ENCODE measurements around the gene KIF19. TPM values are rescaled to one million over a fixed set of nuclear protein-coding genes. Genes with fewer than 3 reads are reported as not detected.

The KIF19 gene
- total and polyA plus RNA-seq, 5 donors: 0.14 to 0.88 (median 0.25) TPM

- WGBS: 83% methylated on average over 10 of the region's 10 CpGs
- intact Hi-C loops (cut with DNase I): no loop called here
- no peaks in the 10 kb centered on the region for H3K9me3 ChIP-seq (ENCODE audit: control insufficient read depth, low read length)
These were observed 16.2 kb downstream of the KIF19 start for GRCh38 chr17:74342224-74342623.

GRCh38 chr17:74343121-74343520 is 17.1 kb downstream of the KIF19 start:
- WGBS: 84% methylated on average over 8 of the region's 8 CpGs
- Histone ChIP-seq H3K4me1 (ENCODE audit: control insufficient read depth, insufficient read depth, low read length) (no peaks in the 10 kb centered on the region), H3K9me3 (ENCODE audit: control insufficient read depth, low read length) (no peaks in the 10 kb centered on the region), H3K4me3 (ENCODE audit: low read length) (no peak overlapping the region), H3K27me3 (ENCODE audit: control insufficient read depth, insufficient read depth) (no peaks in the 10 kb centered on the region), H3K27ac (ENCODE audit: low read length) (no peak overlapping the region)
- intact Hi-C loops (cut with DNase I): no loop called here
- ATAC-seq: no peak
- DNase-seq: peak in 1 of 3 donors; percentile 22

More at GRCh38 chr17:74342224-74342623, 16.2 kb downstream of the KIF19 start:
- DNase-seq (no peak), ATAC-seq (no peak)
- H3K27ac ChIP-seq (ENCODE audit: low read length): no peak overlapping the region
- no peaks in the 10 kb centered on the region for H3K4me1 ChIP-seq (ENCODE audit: control insufficient read depth, insufficient read depth, low read length)
- H3K4me3 ChIP-seq (ENCODE audit: low read length): no peak overlapping the region
- no peaks in the 10 kb centered on the region for H3K27me3 ChIP-seq (ENCODE audit: control insufficient read depth, insufficient read depth)

GRCh38 chr17:74343526-74344284 is 17.7 kb downstream of the KIF19 start:
- Histone ChIP-seq H3K27ac (ENCODE audit: low read length) (no peak overlapping the region), H3K9me3 (ENCODE audit: control insufficient read depth, low read length) (no peaks in the 10 kb centered on the region), H3K4me3 (ENCODE audit: low read length) (no peak overlapping the region), H3K27me3 (ENCODE audit: control insufficient read depth, insufficient read depth) (no peaks in the 10 kb centered on the region), H3K4me1 (ENCODE audit: control insufficient read depth, insufficient read depth, low read length) (no peaks in the 10 kb centered on the region)
- intact Hi-C loops (cut with DNase I): no loop called here
- ATAC-seq: no peak
- WGBS: 69% methylated on average over 9 of the region's 9 CpGs
- DNase-seq: peak in 1 of 3 donors; percentile 21

GRCh38 chr17:74344658-74345057 is 18.6 kb downstream of the KIF19 start:
- peak in 1 of 3 donors; percentile 22 for DNase-seq
- no peaks in the 10 kb centered on the region for H3K27me3 ChIP-seq (ENCODE audit: control insufficient read depth, insufficient read depth)
- intact Hi-C loops (cut with DNase I): no loop called here

GRCh38 chr17:74345433-74346241 is 19.6 kb downstream of the KIF19 start:
- Histone ChIP-seq H3K27ac (ENCODE audit: low read length) (no peak overlapping the region), H3K4me3 (ENCODE audit: low read length) (no peak overlapping the region), H3K4me1 (ENCODE audit: control insufficient read depth, insufficient read depth, low read length) (no peaks in the 10 kb centered on the region), H3K9me3 (ENCODE audit: control insufficient read depth, low read length) (no peaks in the 10 kb centered on the region), H3K27me3 (ENCODE audit: control insufficient read depth, insufficient read depth) (no peaks in the 10 kb centered on the region)
- ATAC-seq: no peak
- DNase-seq: peak in 1 of 3 donors; percentile 27
- intact Hi-C loops (cut with DNase I): no loop called here
- 80% methylated on average over 13 of the region's 13 CpGs for WGBS

More at GRCh38 chr17:74344658-74345057, 18.6 kb downstream of the KIF19 start:
- WGBS: 85% methylated on average over 21 of the region's 21 CpGs
- H3K4me3 ChIP-seq (ENCODE audit: low read length): no peak overlapping the region
- no peak for ATAC-seq
- H3K27ac ChIP-seq (ENCODE audit: low read length): no peak overlapping the region
- no peaks in the 10 kb centered on the region for H3K4me1 ChIP-seq (ENCODE audit: control insufficient read depth, insufficient read depth, low read length)
- no peaks in the 10 kb centered on the region for H3K9me3 ChIP-seq (ENCODE audit: control insufficient read depth, low read length)

GRCh38 chr17:74347646-74348045 is 21.6 kb downstream of the KIF19 start:
- ATAC-seq (no peak), DNase-seq (no peak)
- no peaks in the 10 kb centered on the region for H3K27me3 ChIP-seq (ENCODE audit: control insufficient read depth, insufficient read depth)
- 80% methylated on average over 14 of the region's 14 CpGs for WGBS
- no peak overlapping the region for H3K4me3 ChIP-seq (ENCODE audit: low read length)
- no peaks in the 10 kb centered on the region for H3K9me3 ChIP-seq (ENCODE audit: control insufficient read depth, low read length)
- no peak overlapping the region for H3K27ac ChIP-seq (ENCODE audit: low read length)
- intact Hi-C loops (cut with DNase I): no loop called here
- no peaks in the 10 kb centered on the region for H3K4me1 ChIP-seq (ENCODE audit: control insufficient read depth, insufficient read depth, low read length)

- Histone ChIP-seq H3K4me3 (ENCODE audit: low read length) (no peak overlapping the region), H3K4me1 (ENCODE audit: control insufficient read depth, insufficient read depth, low read length) (no peaks in the 10 kb centered on the region), H3K9me3 (ENCODE audit: control insufficient read depth, low read length) (no peaks in the 10 kb centered on the region), H3K27ac (ENCODE audit: low read length) (no peak overlapping the region), H3K27me3 (ENCODE audit: control insufficient read depth, insufficient read depth) (no peaks in the 10 kb centered on the region)
- WGBS: 77% methylated on average over 19 of the region's 19 CpGs
- ATAC-seq (no peak), DNase-seq (peak in 1 of 3 donors; percentile 6)
- intact Hi-C loops (cut with DNase I): no loop called here
These were observed 23.1 kb downstream of the KIF19 start for GRCh38 chr17:74349120-74349519.

GRCh38 chr17:74350486-74350885 is 24.5 kb downstream of the KIF19 start:
- WGBS: 82% methylated on average over 20 of the region's 20 CpGs
- H3K27ac ChIP-seq (ENCODE audit: low read length): no peak overlapping the region
- H3K4me1 ChIP-seq (ENCODE audit: control insufficient read depth, insufficient read depth, low read length): no peaks in the 10 kb centered on the region
- no peaks in the 10 kb centered on the region for H3K27me3 ChIP-seq (ENCODE audit: control insufficient read depth, insufficient read depth)
- ATAC-seq (no peak), DNase-seq (no peak)
- H3K9me3 ChIP-seq (ENCODE audit: control insufficient read depth, low read length): no peaks in the 10 kb centered on the region
- no peak overlapping the region for H3K4me3 ChIP-seq (ENCODE audit: low read length)
- intact Hi-C loops (cut with DNase I): loop anchor here in 1 of 4 donors (5.0 kb wide), 1 partner anchor 43 kb away; no protein-coding TSS in a partner anchor

- Histone ChIP-seq H3K9me3 (ENCODE audit: control insufficient read depth, low read length) (no peaks in the 10 kb centered on the region), H3K27ac (ENCODE audit: low read length) (no peak overlapping the region), H3K4me3 (ENCODE audit: low read length) (no peak overlapping the region), H3K27me3 (ENCODE audit: control insufficient read depth, insufficient read depth) (no peaks in the 10 kb centered on the region), H3K4me1 (ENCODE audit: control insufficient read depth, insufficient read depth, low read length) (no peaks in the 10 kb centered on the region)
- DNase-seq: peak in 1 of 3 donors; percentile 42
- 4% methylated on average over 55 of the region's 55 CpGs for WGBS
- ATAC-seq: no peak
- intact Hi-C loops (cut with DNase I): loop anchor here in 1 of 4 donors (5.0 kb wide), 1 partner anchor 44 kb away; no protein-coding TSS in a partner anchor
These were observed 25.7 kb downstream of the KIF19 start for GRCh38 chr17:74351552-74352210.

- H3K4me3 ChIP-seq (ENCODE audit: low read length): no peak overlapping the region
- H3K9me3 ChIP-seq (ENCODE audit: control insufficient read depth, low read length): no peaks in the 10 kb centered on the region
- ATAC-seq: no peak
- no peak overlapping the region for H3K27ac ChIP-seq (ENCODE audit: low read length)
- 78% methylated on average over 10 of the region's 10 CpGs for WGBS
- H3K27me3 ChIP-seq (ENCODE audit: control insufficient read depth, insufficient read depth): no peaks in the 10 kb centered on the region
- DNase-seq: no peak
- intact Hi-C loops (cut with DNase I): loop anchor here in 1 of 4 donors (5.0 kb wide), 1 partner anchor 46 kb away; no protein-coding TSS in a partner anchor
- no peaks in the 10 kb centered on the region for H3K4me1 ChIP-seq (ENCODE audit: control insufficient read depth, insufficient read depth, low read length)
These were observed 27.5 kb downstream of the KIF19 start for GRCh38 chr17:74353446-74354060.

Measured in right cardiac atrium (tissue), 5 donors.